OCI-LY3 (cell line): ENCODE results near the gene PLB1.

Experiments used
- EZH2phosphoT487 ChIP-seq: fragments of 200-600 bp; shearing (Covaris generic); IDR thresholded peaks from 2 replicates; pipeline ENCODE4 v1.6.1; 2018; ENCODE audit warnings: antibody characterized with exemption, mixed run types, low read depth
- TF ChIP-seq, protein P1 (sequence below): fragments of 200-600, 300-600 bp; sonication (generic); IDR thresholded peaks from 2 replicates; pipeline ENCODE4 v1.5.1; 2014; ENCODE audit warnings: antibody characterized with exemption, low read length, low read depth

DNA sequence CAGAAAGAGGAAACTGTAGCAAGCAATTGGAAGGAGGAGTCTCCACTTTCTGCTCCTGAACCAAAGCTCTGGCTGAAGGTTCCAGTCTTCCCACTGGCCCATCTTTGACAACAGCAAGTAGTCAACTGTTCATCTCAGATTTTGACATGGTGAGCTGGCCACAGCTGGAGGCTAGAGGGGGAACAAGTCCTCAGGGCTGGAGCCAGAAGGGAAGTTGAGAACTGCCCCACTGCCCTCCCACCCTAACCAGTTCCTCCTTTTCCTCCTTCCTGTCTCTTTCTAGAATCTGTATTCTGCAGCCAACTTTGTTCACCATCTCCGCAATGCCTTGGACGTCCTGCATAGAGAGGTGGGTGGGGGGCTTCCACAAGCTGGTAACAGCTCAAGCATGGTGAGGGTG lies 105.8 kb downstream of the PLB1 start:
- TF ChIP-seq, protein P1, sequence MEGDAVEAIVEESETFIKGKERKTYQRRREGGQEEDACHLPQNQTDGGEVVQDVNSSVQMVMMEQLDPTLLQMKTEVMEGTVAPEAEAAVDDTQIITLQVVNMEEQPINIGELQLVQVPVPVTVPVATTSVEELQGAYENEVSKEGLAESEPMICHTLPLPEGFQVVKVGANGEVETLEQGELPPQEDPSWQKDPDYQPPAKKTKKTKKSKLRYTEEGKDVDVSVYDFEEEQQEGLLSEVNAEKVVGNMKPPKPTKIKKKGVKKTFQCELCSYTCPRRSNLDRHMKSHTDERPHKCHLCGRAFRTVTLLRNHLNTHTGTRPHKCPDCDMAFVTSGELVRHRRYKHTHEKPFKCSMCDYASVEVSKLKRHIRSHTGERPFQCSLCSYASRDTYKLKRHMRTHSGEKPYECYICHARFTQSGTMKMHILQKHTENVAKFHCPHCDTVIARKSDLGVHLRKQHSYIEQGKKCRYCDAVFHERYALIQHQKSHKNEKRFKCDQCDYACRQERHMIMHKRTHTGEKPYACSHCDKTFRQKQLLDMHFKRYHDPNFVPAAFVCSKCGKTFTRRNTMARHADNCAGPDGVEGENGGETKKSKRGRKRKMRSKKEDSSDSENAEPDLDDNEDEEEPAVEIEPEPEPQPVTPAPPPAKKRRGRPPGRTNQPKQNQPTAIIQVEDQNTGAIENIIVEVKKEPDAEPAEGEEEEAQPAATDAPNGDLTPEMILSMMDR: no peak
- TF ChIP-seq EZH2phosphoT487: no peak
